ENCODE results near the gene C19orf53. TPM values are rescaled to one million over a fixed set of nuclear protein-coding genes. Genes with fewer than 3 reads are reported as not detected.

Gene C19orf53
- total RNA-seq, 1 donor from 2014 or later = 45.6 TPM

DNA sequence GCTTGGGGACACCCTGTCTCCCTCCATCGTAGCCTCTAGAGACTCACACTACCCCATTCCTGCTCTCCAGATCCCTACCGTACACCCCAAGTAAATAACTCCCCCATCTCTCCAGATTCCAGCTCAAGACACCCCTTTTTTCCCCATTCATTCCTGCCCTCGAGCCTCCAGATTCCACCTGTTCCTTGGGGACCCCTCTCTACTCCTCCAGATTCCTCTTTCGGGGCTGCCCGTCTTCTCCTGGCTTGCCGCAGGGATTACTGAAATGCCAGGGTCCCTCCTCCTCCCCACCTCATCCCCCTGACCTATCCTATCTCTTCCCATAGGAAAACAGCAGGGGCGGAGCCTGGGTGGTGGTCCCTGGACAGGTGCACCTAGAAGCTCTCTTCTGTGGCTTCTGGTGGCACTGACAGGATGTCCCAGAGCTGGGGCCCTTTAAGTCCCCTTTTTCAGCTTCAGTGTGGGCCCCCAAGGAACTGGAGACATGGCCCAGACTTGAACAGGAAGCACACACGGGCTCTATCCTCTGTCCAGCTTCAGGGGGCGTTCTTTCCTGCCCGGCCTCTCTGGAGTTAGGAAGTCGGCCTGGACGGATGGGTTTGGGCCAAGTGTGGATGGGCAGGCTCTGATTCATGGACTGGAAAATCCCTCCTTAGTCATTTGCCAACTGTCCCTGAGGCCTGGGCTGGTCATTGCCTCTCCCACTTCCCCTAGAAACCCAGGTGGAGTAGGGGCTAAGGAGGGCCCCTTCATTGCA lies 22.2 kb downstream of the C19orf53 start:
- peak; percentile 61 for DNase-seq

DNA sequence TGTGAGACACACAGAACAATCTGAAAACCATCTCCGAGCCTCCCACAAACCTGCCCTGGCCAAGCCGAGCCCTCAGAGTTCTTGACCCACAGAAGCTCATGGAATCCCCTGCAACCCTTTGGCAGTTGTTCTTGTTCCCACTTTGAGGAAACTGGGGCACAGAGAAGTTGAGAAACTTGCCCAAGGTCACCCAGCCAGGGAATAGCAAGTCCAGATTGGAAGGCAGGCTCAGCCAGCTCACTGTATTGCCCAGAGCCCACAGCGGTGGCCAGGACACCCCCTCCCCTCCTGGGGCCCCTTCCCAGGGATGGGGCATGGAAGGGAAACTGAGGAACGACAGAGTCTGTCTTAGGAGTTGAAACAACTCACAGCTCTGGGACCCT lies 22.8 kb downstream of the C19orf53 start:
- no peak for DNase-seq

GRCh38 chr19:13797870-13798269 lies 23.6 kb downstream of the C19orf53 start:
- no peak for DNase-seq

- no peak for DNase-seq
These were observed 25.4 kb downstream of the C19orf53 start for GRCh38 chr19:13799669-13800068.

GRCh38 chr19:13803038-13803437 lies 28.8 kb downstream of the C19orf53 start:
- no peak for DNase-seq

DNA sequence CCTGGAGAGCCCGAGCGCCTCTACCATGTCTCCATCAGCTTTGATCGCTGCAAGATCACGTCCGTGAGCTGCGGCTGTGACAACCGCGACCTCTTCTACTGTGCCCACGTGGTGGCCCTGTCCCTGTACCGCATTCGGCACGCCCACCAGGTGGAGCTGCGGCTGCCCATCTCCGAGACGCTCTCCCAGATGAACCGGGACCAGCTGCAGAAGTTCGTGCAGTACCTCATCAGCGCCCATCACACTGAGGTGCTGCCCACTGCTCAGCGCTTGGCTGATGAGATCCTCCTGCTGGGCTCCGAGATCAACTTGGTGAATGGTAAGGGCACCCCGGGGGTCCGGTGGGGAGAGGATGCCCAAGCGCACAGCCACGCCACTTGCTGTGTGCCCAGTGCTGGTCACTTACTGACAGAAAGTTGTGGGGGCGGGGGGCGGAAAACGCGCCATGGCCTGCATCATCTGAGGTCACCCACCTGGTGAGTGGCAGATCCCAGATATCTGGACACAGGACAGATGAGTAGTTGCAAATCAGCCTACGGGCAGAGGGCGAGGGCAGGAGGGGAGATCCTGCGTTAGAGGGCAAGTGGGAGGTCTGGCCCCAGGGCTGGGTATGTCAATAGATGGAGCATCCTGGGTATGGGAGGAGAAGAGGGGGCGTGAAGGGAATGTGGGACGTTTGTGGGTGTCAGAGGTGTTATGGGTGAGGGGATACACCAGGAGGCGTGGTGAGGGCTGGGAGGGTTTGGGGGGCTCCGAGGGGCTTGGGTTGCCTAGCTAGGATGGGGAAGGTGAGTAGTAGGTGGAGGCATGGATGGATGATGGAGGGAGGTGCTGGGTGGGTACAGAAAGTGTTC lies 30.8 kb downstream of the C19orf53 start:
- DNase-seq = peak; percentile 44

GRCh38 chr19:13806728-13807127 lies 32.5 kb downstream of the C19orf53 start:
- DNase-seq = no peak

DNA sequence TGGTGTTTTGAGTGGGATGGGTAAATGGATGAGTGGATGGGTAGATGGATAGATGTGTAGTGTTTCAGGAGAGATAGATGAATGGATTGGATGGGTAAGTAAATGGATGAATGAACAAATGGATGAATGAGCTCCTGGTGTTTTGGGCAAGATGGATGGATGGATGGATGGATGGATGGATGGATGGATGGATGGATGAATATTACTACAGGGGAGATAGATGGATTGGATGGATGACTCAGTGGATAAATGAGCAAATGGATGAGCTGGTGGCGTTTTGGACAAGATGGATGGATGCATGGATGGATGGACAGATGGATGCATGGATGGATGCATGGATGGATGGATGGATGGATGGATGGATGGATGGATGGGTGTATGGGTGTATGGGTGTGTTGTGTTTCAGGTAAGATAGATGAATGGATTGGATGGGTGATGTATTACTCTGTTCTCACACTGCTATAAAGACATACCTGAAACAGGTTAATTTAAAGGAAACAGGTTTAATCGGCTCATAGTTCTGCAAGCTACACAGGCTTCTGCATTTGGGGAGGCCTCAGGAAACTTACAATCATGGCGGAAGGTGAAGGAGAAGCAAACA lies 33.3 kb downstream of the C19orf53 start:
- DNase-seq = no peak

DNA sequence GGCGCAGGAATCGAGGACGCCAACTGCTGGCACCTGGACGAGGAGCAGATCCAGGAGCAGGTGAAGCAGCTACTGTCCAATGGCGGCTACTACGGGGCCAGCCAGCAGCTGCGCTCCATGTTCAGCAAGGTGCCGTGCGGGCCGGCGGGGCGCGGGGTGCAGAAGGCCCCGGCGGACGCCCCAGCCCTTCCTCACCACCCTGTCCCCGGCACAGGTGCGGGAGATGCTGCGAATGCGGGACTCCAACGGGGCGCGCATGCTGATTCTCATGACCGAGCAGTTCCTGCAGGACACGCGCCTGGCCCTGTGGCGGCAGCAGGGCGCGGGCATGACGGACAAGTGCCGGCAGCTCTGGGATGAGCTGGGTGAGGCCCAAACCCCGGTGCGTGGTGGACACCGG lies 34.6 kb downstream of the C19orf53 start:
- DNase-seq = no peak

DNA sequence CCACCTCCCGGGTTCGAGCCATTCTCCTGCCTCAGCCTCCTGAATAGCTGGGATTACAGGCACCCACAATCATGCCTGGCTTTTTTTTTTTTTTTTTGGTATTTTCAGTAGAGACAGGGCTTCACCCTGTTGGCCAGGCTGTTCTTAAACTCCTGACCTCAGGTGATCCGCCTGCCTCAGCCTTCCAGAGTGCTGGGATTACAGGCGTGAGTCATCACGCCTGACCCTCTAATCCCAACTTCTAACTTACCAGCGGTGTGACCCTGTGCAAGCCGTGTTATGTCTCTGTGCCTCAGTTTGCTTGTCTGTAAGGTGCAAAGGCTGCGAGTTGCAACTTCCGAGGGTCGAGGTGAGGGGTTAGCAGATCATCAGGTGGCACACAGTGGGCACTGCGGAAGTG lies 38.3 kb downstream of the C19orf53 start:
- no peak for DNase-seq

- DNase-seq = no peak
These were observed 38.9 kb downstream of the C19orf53 start for GRCh38 chr19:13813147-13813546.

DNA sequence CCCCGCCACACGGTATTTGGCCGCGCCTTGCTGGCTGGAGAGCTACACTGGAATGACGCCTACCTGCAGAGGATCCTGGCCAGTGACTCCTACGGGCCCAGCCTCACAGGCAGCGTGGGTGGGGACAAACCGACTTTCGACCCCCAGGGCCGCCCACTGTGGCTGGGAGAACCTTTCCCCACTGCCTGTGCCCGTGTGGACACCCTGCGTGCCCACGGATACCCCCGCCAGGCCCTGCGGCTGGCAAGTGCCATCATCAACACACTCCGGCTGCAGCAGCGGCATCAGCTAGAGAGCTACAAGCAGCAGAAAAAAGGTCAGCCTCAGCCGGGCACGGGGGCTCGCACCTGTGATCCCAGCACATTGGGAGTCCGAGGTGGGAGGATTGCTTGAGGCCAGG lies 40.3 kb downstream of the C19orf53 start:
- no peak for DNase-seq

GRCh38 chr19:13817018-13817614 lies 42.9 kb downstream of the C19orf53 start:
- DNase-seq = no peak

DNA sequence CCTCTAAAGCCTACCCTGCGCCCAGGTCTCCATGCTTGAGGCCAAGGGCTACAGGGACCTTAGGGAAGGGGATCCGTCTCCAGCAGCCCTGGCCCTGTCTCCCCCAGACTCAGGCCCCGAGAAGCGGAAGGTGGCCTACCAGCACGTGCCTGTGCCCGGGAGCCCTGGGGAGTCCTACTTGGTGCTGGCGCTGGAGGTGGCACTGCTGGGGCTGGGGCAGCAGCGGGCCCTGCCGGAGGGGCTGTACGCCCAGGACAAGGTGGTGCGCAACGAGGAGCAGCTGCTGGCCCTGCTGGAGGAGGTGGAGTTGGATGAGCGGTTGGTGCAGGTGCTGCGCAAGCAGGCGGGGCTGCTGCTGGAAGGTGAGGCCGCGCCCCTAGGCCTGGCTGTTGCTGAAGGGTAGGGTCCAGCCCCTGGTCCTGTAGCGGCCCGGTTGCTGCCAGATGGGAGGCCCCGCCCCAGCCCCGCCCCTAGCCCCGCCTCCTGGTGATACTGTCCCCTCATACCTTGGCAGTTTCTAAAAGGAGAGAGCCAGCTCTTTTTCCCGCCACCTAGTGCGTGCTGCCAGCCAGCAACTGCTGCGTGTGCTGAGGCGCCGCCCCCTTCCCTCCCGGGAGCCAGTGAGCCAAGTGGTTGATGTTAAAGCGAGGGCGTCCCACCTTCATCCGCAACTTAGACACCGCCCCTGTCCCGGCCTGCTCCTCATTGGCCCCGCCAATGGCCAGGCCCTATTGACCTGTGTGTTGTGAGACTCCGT lies 43.5 kb downstream of the C19orf53 start:
- DNase-seq = peak; percentile 68

DNA sequence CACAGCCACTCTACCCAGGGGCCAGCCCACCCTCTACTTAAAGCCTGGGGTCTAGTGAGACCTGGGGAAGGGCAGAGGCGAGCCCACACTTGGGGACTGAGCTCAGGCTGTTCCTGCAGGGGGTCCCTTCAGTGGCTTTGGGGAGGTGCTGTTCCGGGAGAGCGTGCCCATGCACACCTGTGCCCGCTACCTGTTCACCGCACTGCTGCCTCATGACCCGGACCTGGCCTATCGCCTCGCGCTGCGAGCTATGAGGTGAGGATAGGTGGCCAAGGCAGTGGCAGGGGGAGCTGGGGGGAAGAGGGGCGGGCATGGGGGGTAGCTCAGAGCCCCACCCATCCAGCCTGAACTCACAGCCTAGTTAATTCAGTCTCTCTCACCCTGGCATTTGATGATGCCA lies 45.0 kb downstream of the C19orf53 start:
- DNase-seq = no peak

GRCh38 chr19:13821292-13821691 lies 47.0 kb downstream of the C19orf53 start:
- DNase-seq = no peak

- DNase-seq = no peak
These were observed 49.0 kb downstream of the C19orf53 start for GRCh38 chr19:13823256-13823655.

DNA sequence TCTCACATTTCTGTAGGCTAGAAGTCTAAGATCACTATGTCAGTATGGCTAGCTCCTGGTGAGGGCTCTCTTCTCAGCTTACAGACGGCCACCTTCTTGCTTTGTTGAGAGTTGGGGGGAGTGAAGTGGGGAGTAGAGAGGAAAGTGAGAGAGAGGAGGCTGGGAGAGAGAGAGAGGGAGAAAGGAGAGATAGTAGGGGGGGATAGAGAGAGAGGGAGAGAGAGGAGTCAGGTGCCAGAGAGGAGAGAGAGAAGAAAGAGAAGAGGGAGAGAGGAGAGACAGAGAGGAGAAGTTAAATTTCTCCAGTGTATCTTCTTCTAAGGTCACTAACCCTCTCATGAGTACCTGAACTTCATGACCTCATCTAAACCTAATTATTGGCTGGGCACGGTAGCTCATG lies 49.6 kb downstream of the C19orf53 start:
- no peak for DNase-seq

DNA sequence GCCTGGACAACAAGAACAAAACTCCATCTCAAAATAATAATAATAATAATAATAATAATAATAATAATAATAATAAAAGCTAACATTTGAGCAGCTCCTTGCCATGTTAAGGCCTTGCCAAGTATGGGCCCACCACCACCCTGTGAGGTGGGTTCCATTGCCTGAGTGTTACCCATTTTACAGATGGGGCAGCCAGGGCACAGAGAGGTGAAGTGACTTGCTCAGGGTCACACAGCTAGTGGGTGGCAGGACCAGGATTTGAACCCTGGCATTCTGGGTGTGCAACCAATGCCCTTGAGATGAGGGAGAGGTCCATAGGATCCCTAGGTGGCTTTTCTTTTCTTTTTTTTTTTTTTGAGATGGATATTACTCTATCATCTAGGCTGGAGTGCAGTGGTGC lies 50.4 kb downstream of the C19orf53 start:
- DNase-seq = no peak

DNA sequence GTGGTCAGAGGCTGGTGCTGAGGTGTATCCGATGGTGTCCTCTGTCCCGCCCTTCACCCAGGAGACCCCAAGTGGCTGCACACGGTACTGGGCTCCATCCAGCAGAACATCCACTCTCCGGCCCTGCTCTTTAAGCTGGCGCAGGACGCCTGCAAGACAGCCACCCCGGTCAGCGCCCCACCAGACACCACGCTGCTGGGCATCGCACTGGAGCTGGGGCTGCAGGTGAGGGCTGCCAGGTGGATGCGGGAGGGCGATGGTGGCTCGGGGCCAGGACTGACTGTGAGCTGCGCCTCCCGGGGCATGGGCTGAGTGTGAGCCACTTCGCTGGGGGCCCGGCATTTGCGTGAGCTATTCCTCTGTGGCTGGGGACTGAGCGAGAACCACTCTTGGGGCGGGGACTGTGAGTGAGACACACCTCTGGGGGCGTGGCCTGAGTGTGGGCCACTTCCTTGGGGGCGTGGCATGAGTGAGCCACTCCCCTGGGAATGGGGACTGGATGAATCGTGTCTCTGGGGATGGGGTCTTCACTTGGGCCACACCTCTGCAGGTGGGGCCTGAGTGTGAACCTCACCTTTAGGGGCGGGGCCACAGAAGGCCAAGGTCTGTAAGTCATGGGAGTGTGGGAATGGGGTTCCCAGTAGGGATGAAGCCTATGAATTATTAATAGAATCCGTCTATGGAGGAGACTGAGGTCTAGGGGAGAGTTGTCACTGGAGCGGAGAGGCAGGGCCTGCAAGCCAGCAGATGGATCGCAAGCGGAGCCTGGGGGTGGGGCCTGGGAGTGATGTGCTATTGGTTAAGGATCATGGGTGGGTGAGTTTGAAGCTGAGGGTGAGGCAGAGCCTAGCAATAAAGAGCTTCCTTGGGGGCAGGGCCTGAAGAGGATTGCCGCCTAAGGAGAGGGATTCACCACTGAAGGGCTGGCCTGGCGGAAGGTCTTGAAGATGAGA lies 51.5 kb downstream of the C19orf53 start:
- no peak for DNase-seq
